Prostate gland (tissue), 2 donors: ENCODE measurements around the gene STYK1.

Experiments
- POLR2A ChIP-seq: fragments of 450-650 bp; IDR thresholded peaks from one replicate; pipeline ENCODE4 v1.6.1; 2016; ENCODE audit warnings: antibody characterized with exemption, mild to moderate bottlenecking
- POLR2AphosphoS5 ChIP-seq: sonication (generic); formaldehyde crosslinking; IDR thresholded peaks from one replicate; pipeline ENCODE4 v1.6.1; 2017; ENCODE audit warnings: antibody characterized with exemption
- TF ChIP-seq, protein P1 (sequence below), 4 experiments: fragments of 200-600 bp in 2 of 4; fragments of 450-650 bp in 2 of 4; sonication (generic) in 2 of 4; IDR thresholded peaks; 1 replicate in 3 of 4; 2 replicates in 1 of 4; pipeline ENCODE4 v1.5.1; 2016 to 2019; ENCODE audit warnings: antibody characterized with exemption in 4 of 4, mild to moderate bottlenecking in 2 of 4, moderate library complexity in 2 of 4

DNA sequence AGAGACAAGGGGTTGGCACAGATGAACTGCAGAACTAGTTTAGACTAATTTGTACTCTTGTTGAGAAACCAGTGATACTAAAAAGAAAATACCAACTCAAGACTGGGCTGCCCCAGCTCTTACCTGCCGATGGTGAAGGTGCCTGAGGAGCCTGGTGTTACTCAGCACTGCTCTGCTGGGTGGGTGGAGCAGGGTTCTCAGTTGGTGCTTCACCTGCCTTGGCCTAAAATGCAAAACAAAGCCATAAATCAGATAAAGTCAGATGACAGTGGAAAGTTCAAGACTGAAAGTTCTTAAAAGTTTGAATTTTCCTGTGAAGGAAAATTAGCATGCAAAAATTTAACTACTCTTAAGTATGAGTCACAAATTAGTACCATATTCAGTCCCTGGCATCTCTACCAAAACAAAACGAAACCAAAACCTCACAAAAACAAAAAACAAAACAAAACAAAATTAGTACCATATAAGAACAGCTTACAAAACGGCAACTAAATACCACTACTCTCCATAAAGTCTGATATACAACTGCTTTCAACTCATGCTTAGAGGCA, 27.4 kb upstream of the STYK1 start:
- TF ChIP-seq, protein P1, sequence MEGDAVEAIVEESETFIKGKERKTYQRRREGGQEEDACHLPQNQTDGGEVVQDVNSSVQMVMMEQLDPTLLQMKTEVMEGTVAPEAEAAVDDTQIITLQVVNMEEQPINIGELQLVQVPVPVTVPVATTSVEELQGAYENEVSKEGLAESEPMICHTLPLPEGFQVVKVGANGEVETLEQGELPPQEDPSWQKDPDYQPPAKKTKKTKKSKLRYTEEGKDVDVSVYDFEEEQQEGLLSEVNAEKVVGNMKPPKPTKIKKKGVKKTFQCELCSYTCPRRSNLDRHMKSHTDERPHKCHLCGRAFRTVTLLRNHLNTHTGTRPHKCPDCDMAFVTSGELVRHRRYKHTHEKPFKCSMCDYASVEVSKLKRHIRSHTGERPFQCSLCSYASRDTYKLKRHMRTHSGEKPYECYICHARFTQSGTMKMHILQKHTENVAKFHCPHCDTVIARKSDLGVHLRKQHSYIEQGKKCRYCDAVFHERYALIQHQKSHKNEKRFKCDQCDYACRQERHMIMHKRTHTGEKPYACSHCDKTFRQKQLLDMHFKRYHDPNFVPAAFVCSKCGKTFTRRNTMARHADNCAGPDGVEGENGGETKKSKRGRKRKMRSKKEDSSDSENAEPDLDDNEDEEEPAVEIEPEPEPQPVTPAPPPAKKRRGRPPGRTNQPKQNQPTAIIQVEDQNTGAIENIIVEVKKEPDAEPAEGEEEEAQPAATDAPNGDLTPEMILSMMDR (IDR thresholded peaks at IDR 0.05): no peak
- TF ChIP-seq POLR2A (no peak), POLR2AphosphoS5 (no peak)
